H9 (cell line): ENCODE results near the gene RSPO3. TPM values are rescaled to one million over a fixed set of nuclear protein-coding genes. Genes with fewer than 3 reads are reported as not detected.

Experiments used
- DNase-seq: peaks from one replicate; pipeline ENCODE4 v3.0.0-alpha.2; 2017
- H2AFZ ChIP-seq: one replicate; pipeline ENCODE4 v1.6.1; 2013; ENCODE audit warnings: mild to moderate bottlenecking, low read length, control low read depth, moderate library complexity
- H2AK5ac ChIP-seq: 2 replicates; pipeline ENCODE4 v1.6.1; 2013; ENCODE audit warnings: low read length, control low read depth, mixed read lengths; ENCODE audit not compliant: insufficient read length
- H2BK120ac ChIP-seq: one replicate; pipeline ENCODE4 v1.6.1; 2013; ENCODE audit warnings: low read depth, mild to moderate bottlenecking, low read length, control low read depth, inconsistent platforms; ENCODE audit not compliant: poor library complexity, severe bottlenecking
- H2BK12ac ChIP-seq: 2 replicates; pipeline ENCODE4 v1.6.1; 2013; ENCODE audit warnings: low read length, control low read depth, mixed read lengths, low read depth; ENCODE audit not compliant: insufficient read length
- H2BK15ac ChIP-seq: 2 replicates; pipeline ENCODE4 v1.6.1; 2013; ENCODE audit warnings: low read depth, low read length, control low read depth
- H2BK20ac ChIP-seq: one replicate; pipeline ENCODE4 v1.6.1; 2013; ENCODE audit warnings: low read depth, mild to moderate bottlenecking, low read length, control low read depth, inconsistent platforms; ENCODE audit not compliant: poor library complexity, severe bottlenecking
- H2BK5ac ChIP-seq: 2 replicates; pipeline ENCODE4 v1.6.1; 2013; ENCODE audit warnings: low read length, control low read depth, mixed read lengths; ENCODE audit not compliant: insufficient read length
- H3K14ac ChIP-seq: 2 replicates; pipeline ENCODE4 v1.6.1; 2013; ENCODE audit warnings: low read length, control low read depth; ENCODE audit not compliant: insufficient read depth
- H3K18ac ChIP-seq: 2 replicates; pipeline ENCODE4 v1.6.1; 2013; ENCODE audit warnings: low read depth, mild to moderate bottlenecking, mixed read lengths, low read length, control low read depth; ENCODE audit not compliant: insufficient read length
- H3K23ac ChIP-seq: 2 replicates; pipeline ENCODE4 v1.6.1; 2013; ENCODE audit warnings: low read length, control low read depth, mixed read lengths, low read depth; ENCODE audit not compliant: insufficient read length
- H3K23me2 ChIP-seq: 2 replicates; pipeline ENCODE4 v1.6.1; 2013; ENCODE audit warnings: low read depth, mild to moderate bottlenecking, mixed read lengths, low read length, control low read depth; ENCODE audit not compliant: insufficient read length, poor library complexity, severe bottlenecking
- H3K27ac ChIP-seq: 2 replicates; pipeline ENCODE4 v1.5.1; 2013; ENCODE audit warnings: low read length, control low read depth, mixed read lengths, low read depth; ENCODE audit not compliant: insufficient read length
- H3K27me3 ChIP-seq: 2 replicates; pipeline ENCODE4 v1.6.1; 2013; ENCODE audit warnings: low read length, control low read depth, inconsistent platforms; ENCODE audit not compliant: insufficient read depth
- H3K4ac ChIP-seq: 2 replicates; pipeline ENCODE4 v1.6.1; 2013; ENCODE audit warnings: low read depth, mild to moderate bottlenecking, control low read depth, inconsistent platforms, low read length, moderate library complexity
- H3K4me1 ChIP-seq: 2 replicates; pipeline ENCODE4 v1.6.1; 2013; ENCODE audit warnings: low read length, control low read depth, inconsistent platforms; ENCODE audit not compliant: insufficient read depth
- H3K4me2 ChIP-seq: 2 replicates; pipeline ENCODE4 v1.6.1; 2013; ENCODE audit warnings: low read length, control low read depth, mixed read lengths; ENCODE audit not compliant: insufficient read length, insufficient read depth
- H3K56ac ChIP-seq: 2 replicates; pipeline ENCODE4 v1.6.1; 2013; ENCODE audit warnings: low read depth, mild to moderate bottlenecking, mixed read lengths, low read length, control low read depth; ENCODE audit not compliant: insufficient read length
- H3K79me1 ChIP-seq: 2 replicates; pipeline ENCODE4 v1.6.1; 2013; ENCODE audit warnings: low read depth, mild to moderate bottlenecking, moderate library complexity, low read length, control low read depth, inconsistent platforms; ENCODE audit not compliant: insufficient read depth, poor library complexity, severe bottlenecking
- H3K79me2 ChIP-seq: 2 replicates; pipeline ENCODE4 v1.6.1; 2013; ENCODE audit warnings: low read length, control low read depth, inconsistent platforms; ENCODE audit not compliant: insufficient read depth
- H3K9ac ChIP-seq: 2 replicates; pipeline ENCODE4 v1.6.1; 2013; ENCODE audit warnings: low read length, control low read depth, mixed read lengths; ENCODE audit not compliant: insufficient read length; ENCODE audit errors: extremely low read depth
- H3K9me3 ChIP-seq: one replicate; pipeline ENCODE4 v1.6.1; 2013; ENCODE audit warnings: low read depth, low read length, inconsistent platforms; ENCODE audit not compliant: control insufficient read depth
- H3T11ph ChIP-seq: one replicate; pipeline ENCODE4 v1.6.1; 2013; ENCODE audit warnings: mild to moderate bottlenecking, low read length, control low read depth, inconsistent platforms
- H4K20me1 ChIP-seq: one replicate; pipeline ENCODE4 v1.6.1; 2013; ENCODE audit not compliant: control insufficient read depth, insufficient read length, insufficient read depth
- H4K5ac ChIP-seq: 2 replicates; pipeline ENCODE4 v1.6.1; 2013; ENCODE audit warnings: low read depth, mild to moderate bottlenecking, mixed read lengths, low read length, control low read depth; ENCODE audit not compliant: insufficient read length
- H4K8ac ChIP-seq: replicated peaks from 2 replicates; pipeline ENCODE4 v1.6.1; 2013; ENCODE audit warnings: low read length, control low read depth, mixed read lengths, low read depth; ENCODE audit not compliant: insufficient read length
- H4K91ac ChIP-seq: 2 replicates; pipeline ENCODE4 v1.6.1; 2013; ENCODE audit warnings: low read depth, mild to moderate bottlenecking, moderate library complexity, mixed read lengths, low read length, control low read depth; ENCODE audit not compliant: insufficient read length
- H3K27ac Mint-ChIP-seq, 3 experiments: 2 replicates in 2 of 3; 3 replicates in 1 of 3; pipeline ENCODE4 v1.8.0; 2020 to 2021; ENCODE audit warnings: mixed read lengths in 3 of 3, mild to moderate bottlenecking in 1 of 3, moderate library complexity in 1 of 3
- H3K27me3 Mint-ChIP-seq: 2 replicates; pipeline ENCODE4 v1.8.0; 2021; ENCODE audit warnings: low read depth, mild to moderate bottlenecking, moderate library complexity, mixed read lengths
- H3K36me3 Mint-ChIP-seq, 3 experiments: 2 replicates in 2 of 3; 3 replicates in 1 of 3; pipeline ENCODE4 v1.8.0; 2020 to 2021; ENCODE audit warnings: low read depth in 3 of 3, mixed read lengths in 3 of 3; ENCODE audit not compliant: insufficient read depth in 1 of 3
- H3K4me1 Mint-ChIP-seq, 2 experiments: 2 replicates each; pipeline ENCODE4 v1.8.0; 2020; ENCODE audit warnings: mixed read lengths in 2 of 2
- H3K4me3 Mint-ChIP-seq, 2 experiments: 2 replicates in 1 of 2; 3 replicates in 1 of 2; pipeline ENCODE4 v1.8.0; 2020 to 2021; ENCODE audit warnings: mild to moderate bottlenecking in 2 of 2, mixed read lengths in 2 of 2, moderate library complexity in 1 of 2
- H3K9me3 Mint-ChIP-seq, 2 experiments: 2 replicates in 1 of 2; 3 replicates in 1 of 2; pipeline ENCODE4 v1.8.0; 2020; ENCODE audit warnings: mild to moderate bottlenecking in 2 of 2, mixed read lengths in 2 of 2, moderate library complexity in 1 of 2
- CTCF ChIP-seq: fragments of 200-600 bp; sonication (generic); conservative IDR thresholded peaks from 3 replicates; pipeline ENCODE4 v1.8.0; 2021; ENCODE audit warnings: antibody characterized with exemption, mild to moderate bottlenecking
- WGBS: extraction: QIAGEN DNeasy Blood & Tissue Kit; methylation state at CpG from one replicate; pipeline ENCODE4 v1.1.7; 2013; ENCODE audit warnings: missing lambda C conversion rate, low lambda C conversion rate, mixed read lengths; ENCODE audit not compliant: insufficient read length; ENCODE audit errors: extremely low coverage; 5-methylcytosine and 5-hydroxymethylcytosine counted together
- total RNA-seq: library from RNA; stranded (reverse); gene quantifications from 2 replicates; pipeline ENCODE4 v1.2.1, GENCODE V29; 2021

RSPO3 gene
- total RNA-seq, 1 experiment from 2014 or later = not detected

DNA sequence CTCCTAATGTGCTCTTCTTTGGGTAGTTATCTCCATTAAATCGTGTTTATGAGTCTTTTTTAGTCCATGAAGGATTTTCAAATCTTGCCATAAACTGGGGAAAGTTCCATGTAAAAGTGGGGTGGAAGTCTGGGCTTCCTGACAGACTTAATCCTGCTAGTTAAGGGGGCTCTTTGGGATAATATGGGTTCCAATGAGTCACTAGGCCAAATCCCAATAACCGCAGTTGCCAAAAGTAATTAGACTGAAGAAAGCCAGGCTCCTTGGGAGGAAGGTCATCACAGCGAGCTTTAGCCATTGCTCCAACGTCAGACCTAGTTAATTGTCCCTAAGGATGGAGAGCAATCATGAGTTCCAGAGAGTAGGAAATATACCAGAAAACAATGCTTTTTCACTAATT lies 10.8 kb downstream of the RSPO3 start:
- WGBS = no CpG with 5 or more reads among the region's 4 CpGs
- no peak overlapping the region for H3K27ac Mint-ChIP-seq
- H3K79me2 ChIP-seq = no peaks in the 10 kb centered on the region

More for the DNA sequence above, 10.8 kb downstream of the RSPO3 start:
- Histone ChIP-seq H2AK5ac (no peak overlapping the region), H3K27me3 (no peaks in the 10 kb centered on the region), H4K91ac (no peak overlapping the region), H3K23me2 (no peaks in the 10 kb centered on the region), H3K79me1 (no peaks in the 10 kb centered on the region), H2BK15ac (no peak overlapping the region), H3K9me3 (no peaks in the 10 kb centered on the region), H3K56ac (no peak overlapping the region), H4K20me1 (no peaks in the 10 kb centered on the region), H2BK20ac (no peak overlapping the region), H3K4ac (no peak overlapping the region), H4K8ac (no peak overlapping the region), H3K18ac (no peak overlapping the region), H3K4me1 (no peaks in the 10 kb centered on the region), H2AFZ (no peak overlapping the region), H2BK5ac (no peak overlapping the region), H2BK12ac (no peak overlapping the region), H3K4me2 (no peak overlapping the region), H3K14ac (no peak overlapping the region), H4K5ac (no peak overlapping the region), H2BK120ac (no peak overlapping the region), H3K27ac (no peak overlapping the region), H3T11ph (no peak overlapping the region), H3K9ac (no peak overlapping the region), H3K23ac (no peak overlapping the region)
- H3K27me3 Mint-ChIP-seq = peaks cover 11% of the 10 kb centered on the region
- TF ChIP-seq CTCF = no peak
- no peak overlapping the region for H3K4me3 Mint-ChIP-seq
- DNase-seq = no peak
- H3K9me3 Mint-ChIP-seq = no peaks in the 10 kb centered on the region
- H3K36me3 Mint-ChIP-seq = no peaks in the 10 kb centered on the region
- H3K4me1 Mint-ChIP-seq = no peaks in the 10 kb centered on the region
